LNCAP (cell line): ENCODE results near the gene HS3ST3A1.

Source experiments
- TF ChIP-seq, protein P1 (sequence below): fragments of 450-650 bp; IDR thresholded peaks from 2 replicates; pipeline ENCODE4 v1.5.1; 2017; ENCODE audit warnings: mild to moderate bottlenecking

Gene HS3ST3A1

DNA sequence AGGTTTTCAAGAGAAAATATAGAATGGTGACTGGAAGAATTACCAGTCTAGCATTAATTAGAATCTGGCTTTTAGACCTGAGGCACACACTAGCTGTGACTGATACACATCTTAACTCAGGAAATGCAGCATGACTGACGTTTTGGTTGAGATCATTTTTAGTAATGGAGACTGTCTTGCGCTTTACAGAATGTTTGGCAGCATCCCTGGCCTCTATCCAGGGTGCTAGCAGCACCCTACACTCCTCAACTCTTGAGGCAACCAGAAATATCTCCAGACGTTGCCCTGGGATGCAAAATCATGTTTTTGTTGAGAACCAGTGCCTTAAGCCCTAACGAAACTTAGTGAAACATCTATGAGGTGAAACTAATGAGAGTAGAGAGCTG is 109.0 kb downstream of the HS3ST3A1 start:
- TF ChIP-seq, protein P1, sequence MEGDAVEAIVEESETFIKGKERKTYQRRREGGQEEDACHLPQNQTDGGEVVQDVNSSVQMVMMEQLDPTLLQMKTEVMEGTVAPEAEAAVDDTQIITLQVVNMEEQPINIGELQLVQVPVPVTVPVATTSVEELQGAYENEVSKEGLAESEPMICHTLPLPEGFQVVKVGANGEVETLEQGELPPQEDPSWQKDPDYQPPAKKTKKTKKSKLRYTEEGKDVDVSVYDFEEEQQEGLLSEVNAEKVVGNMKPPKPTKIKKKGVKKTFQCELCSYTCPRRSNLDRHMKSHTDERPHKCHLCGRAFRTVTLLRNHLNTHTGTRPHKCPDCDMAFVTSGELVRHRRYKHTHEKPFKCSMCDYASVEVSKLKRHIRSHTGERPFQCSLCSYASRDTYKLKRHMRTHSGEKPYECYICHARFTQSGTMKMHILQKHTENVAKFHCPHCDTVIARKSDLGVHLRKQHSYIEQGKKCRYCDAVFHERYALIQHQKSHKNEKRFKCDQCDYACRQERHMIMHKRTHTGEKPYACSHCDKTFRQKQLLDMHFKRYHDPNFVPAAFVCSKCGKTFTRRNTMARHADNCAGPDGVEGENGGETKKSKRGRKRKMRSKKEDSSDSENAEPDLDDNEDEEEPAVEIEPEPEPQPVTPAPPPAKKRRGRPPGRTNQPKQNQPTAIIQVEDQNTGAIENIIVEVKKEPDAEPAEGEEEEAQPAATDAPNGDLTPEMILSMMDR: no peak

DNA sequence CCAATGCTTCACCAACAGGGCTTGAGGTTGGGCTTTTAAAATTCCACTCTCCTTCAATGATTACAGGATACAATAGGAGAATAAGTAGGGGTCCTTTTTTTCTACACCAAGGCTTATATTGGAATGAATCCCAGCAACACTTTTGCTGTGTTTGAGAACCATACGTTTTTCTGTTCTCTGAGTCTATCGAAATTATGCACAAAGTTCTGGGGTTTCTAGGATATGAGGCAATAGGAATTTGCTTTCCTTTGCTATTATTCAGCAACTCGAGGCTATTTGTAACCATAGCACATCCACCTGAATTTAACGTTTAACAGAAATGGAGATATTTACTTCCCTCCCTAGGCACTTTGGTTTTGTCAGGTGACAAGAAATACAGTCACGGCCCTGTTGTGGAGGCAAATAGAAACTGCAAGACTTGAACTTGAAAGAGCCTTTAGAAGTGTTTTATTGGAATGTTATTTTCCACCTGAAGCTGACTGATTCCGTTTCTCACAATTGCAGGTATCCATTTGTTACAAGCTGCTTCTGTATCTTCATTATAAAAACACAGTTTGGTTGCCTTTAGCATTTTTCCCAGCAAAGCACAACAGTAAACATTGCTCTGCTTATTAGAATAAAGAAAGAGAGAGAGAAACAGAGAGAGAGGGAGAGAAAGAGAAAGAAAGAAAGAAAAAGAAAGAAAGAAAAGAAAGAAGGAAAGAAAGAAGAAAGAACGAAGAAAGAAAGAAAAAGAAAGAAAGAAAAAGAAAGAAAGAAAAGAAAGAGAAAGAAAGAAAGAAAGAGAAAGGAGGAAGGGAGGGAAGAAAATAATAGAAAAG is 109.6 kb downstream of the HS3ST3A1 start:
- TF ChIP-seq, protein P1: no peak

DNA sequence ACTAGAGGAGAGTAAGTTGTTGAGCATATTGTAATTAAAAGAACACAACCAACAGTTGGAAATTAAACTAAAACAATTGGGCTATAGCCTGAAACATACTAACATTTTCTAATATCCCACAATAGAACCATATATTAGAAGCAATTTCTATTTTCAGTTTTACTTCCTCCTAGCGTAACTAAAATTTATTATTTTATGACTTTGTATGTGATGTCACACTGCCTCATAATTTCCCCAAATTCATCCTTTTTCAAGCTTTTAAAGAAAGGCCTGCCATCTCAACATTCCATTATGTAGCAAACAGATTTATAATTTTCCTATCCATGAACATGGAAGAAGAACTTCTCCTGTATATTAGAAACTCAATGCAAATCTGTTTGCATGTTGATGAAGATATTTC is 110.2 kb downstream of the HS3ST3A1 start:
- TF ChIP-seq, protein P1: no peak

DNA sequence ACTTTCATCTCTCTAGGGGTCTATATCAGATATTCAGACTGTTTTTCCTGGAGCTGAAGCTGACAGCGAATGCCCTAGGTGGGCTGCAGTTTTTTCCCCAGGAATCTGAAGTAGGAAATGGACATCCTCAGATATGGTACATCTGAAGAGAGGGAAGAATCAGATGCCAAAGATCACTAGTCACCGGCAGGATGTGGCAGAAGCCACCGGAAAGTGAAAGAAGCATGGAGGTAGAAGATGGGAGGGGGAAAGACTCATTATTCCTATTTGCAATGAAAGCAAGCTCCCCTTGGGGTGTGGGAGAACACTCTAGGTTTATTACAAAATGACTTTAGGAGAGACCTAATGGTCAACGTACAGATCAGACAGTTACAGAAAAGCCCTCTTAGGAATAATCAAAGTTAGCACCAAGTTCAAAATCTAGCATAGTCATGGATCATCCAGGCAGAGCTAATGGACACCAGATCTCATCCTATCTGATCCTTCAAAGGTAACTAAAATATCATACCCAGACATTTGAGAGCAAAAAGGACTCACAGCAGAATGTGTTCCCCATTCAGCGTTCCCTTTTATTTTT is 110.7 kb downstream of the HS3ST3A1 start:
- TF ChIP-seq, protein P1: no peak

DNA sequence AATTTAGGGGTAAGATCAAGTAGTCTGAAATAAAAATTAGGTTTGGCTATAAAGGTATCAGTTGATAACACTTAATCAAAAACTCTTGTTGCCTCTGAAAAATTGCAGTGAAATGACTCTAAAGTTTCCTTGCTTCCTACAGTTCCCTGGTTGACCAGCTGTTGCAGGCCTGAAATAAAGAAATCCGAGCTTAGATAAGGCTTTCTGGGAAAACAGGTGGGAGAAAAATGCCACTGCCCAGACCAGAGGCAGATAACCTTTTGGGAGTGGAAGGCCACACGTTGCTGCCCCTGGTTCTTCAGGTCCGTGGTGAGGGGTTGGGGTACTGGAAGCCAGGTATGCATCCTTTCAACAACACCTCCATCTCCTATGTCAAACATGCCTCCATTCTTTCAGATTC is 111.3 kb downstream of the HS3ST3A1 start:
- TF ChIP-seq, protein P1: no peak

DNA sequence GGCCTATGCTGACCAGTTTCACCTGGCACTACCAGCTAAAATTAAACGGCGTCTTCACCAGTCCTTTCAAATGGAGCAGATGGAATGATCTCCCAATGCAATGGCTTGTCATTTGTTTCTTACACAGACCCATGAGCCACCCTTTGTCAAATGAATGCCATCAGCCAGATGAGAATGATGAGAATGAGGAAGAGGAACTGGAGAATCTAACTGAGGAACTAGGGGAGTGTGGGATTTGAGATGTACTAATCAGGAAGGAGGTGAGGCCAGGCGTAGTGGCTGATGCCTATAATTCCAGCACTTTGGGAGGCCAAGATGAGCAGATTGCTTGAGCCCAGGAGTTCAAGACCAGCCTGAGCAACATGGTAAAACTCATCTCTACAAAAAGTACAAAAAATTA is 116.4 kb downstream of the HS3ST3A1 start:
- TF ChIP-seq, protein P1: no peak

DNA sequence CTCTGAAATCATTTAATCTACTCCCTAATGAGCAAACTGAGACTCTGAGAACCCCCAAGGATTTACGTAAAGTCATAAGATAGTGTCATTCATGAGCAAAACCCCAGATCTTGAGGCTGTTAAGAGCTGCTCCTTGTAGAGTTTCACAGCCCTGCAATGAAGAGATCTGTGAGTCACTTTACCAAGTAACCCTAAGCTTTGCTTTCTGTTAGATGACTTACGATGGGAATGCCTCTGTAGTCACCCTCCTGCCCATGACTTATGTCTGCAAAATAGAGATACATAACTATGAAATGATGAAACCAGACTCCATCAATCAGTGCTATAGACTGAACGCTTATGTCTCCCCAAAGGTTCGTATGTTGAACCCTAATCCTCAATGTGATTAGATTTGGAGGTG is 117.7 kb downstream of the HS3ST3A1 start:
- TF ChIP-seq, protein P1: no peak
